ENCODE data around the gene COL5A1.

DNA sequence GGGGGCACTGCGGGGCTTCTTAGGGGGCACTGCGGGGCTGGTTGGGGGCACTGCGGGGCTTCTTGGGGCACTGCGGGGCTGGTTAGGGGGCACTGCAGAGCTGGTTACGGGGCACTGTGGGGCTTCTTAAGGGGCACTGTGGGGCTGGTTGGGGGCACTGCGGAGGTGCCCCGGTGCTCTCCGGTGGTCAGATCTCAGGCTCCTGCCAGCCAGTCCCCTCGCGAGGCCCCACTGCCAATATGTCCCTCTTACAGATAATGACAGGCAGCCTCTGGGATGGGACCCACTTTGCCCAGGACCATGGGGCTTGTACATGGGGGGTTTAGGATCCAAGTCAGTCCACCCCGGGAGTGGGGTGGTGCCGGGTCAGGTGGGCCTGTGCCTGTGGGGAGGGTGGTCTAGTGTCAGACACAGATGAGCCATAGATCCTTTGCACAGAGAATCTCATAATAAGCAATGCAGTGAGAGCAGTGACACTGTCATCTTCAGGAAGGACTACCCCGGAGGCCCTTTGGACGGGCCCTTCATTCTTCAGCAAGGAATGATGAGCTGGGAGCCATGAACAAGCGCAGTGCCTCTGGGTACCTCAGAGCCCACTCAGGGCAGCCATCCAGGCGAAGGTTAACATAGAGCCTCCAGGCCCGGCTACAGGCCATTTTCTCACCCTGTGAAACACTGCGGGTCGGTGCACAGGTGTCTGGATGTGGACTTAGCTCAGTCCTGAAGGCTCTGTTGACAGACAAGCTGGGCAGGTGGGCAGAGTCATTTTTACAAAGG is 38.2 kb downstream of the COL5A1 start:
- TF ChIP-seq, protein P1, sequence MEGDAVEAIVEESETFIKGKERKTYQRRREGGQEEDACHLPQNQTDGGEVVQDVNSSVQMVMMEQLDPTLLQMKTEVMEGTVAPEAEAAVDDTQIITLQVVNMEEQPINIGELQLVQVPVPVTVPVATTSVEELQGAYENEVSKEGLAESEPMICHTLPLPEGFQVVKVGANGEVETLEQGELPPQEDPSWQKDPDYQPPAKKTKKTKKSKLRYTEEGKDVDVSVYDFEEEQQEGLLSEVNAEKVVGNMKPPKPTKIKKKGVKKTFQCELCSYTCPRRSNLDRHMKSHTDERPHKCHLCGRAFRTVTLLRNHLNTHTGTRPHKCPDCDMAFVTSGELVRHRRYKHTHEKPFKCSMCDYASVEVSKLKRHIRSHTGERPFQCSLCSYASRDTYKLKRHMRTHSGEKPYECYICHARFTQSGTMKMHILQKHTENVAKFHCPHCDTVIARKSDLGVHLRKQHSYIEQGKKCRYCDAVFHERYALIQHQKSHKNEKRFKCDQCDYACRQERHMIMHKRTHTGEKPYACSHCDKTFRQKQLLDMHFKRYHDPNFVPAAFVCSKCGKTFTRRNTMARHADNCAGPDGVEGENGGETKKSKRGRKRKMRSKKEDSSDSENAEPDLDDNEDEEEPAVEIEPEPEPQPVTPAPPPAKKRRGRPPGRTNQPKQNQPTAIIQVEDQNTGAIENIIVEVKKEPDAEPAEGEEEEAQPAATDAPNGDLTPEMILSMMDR (IDR thresholded peaks at IDR 0.05), result no peak
- no peak for TF ChIP-seq EZH2 (IDR thresholded peaks at IDR 0.05)
